Measurements from ENCODE around the gene ADAM19.
A peak's percentile ranks its signal among the peaks of the same experiment; 100 is the strongest.

ADAM19 gene

DNA sequence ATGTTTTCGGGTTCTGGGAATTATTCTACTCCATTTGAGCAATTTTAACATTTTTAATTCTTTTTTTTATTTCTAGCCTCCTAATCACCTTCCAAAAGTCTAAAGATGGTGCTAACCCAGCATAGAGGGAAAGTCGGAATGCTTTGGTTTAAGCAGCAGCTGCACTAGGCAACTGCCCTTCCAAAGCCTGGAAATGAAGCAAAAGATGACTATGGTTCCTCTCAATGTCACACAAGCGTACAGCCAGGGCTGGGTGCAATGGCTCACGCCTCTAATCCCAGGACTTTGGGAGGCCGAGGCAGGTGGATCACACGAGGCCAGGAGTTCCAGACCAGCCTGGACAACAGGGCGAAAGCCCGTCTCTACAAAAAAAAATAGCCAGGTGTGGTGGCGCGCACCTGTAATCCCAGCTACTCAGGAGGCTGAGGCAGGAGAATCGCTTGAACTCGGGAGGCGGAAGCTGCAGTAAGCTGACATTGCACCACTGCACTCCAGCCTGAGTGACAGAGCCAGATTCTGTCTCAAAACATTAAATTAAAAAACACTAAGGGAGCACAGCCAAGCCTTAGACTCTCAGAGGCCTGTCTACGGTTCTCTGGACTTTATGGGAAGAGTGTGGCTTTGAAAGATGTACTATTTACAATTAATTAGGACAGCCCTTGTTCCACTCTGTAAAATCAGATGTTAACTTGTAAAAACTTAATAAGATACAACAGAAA lies 33.1 kb downstream of the ADAM19 start:
- DNase-seq (ENCODE audit: low read depth in 2 of 2) = no peak

DNA sequence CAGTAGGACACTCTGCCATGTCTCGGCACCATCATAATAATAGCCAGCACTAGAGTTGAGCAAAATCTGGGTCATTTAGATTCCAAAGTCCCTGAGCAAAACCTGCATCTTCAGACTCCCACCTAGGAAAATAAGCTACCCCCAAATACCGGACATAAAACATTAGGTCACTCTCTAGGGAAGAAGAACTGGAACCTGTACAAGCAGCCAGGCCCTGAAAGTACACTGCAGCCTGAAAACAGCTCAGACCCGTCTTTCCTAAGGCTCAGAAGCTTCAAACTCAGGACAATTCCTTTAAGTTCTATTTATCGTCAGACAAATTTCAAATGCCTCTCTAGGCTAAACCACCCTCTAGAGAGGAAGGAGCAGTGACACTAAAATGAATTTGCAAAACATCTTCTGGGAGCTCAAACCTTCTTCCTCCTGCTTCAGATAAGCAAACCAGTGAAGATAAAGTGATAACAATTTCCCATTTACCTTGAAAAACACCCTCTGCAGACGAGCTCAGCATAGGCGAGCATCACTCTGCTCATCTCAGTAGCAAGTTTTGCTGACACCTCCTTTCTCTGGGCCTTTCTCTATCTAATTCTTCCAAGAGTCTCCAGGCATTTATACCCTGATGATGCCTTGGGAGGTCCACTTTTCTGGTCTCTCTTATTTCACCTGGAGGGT lies 34.0 kb downstream of the ADAM19 start:
- DNase-seq (ENCODE audit: low read depth in 2 of 2) = no peak

DNA sequence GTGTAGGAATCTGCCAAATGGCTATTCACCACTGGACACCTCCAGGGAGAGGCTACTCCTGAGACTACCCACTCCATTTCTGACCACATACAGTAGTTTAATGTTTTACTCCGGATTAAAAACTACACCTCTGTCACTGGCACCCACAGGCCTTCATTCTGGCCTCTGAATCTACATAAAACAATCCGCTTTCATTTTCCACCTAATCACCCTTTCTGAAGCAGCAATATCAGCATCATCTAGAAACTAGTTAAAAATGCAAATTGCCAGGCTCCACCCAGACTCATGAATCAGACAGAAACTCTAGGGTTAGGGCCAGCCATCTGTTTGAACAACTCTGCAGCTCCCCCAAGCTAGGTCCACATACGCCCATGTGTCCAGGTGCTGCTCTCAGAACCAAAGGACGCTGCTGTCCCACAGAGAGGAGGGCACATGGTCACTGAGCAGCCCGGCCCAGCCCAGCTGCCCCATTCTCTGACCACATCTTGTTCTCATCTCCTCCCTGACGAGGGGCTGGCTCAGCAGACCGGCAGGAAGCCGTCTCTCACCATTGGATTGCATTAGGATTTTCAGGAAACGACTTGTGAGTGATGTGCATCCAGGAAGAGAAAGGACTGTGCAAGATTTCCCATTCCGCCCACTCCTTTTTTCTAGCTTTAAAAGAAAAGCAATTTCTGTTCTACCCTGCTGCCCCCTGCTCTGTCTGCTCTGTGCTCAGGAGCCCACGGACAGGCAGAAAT lies 34.7 kb downstream of the ADAM19 start:
- DNase-seq (ENCODE audit: low read depth in 2 of 2) = peak; percentile 19 to 29

DNA sequence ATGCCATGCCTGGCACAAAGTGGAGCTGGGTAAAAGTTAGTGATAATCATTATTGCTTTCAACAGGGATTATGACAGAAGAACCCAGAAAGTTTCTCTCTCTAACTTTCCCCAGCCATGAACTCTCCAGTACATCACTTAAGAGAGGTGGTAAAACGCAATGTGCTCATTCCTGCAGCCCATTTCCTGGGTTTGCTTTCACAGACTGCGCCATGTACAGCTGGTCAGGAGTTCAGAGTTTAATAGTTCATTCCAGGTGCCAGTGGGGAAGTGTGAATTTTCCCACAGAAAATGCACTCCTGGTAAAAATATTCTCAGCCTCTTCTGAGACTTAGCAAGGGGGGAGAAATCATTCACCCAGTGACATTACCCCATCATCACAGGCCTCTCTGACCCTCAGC lies 35.5 kb downstream of the ADAM19 start:
- no peak for DNase-seq (ENCODE audit: low read depth in 2 of 2)

DNA sequence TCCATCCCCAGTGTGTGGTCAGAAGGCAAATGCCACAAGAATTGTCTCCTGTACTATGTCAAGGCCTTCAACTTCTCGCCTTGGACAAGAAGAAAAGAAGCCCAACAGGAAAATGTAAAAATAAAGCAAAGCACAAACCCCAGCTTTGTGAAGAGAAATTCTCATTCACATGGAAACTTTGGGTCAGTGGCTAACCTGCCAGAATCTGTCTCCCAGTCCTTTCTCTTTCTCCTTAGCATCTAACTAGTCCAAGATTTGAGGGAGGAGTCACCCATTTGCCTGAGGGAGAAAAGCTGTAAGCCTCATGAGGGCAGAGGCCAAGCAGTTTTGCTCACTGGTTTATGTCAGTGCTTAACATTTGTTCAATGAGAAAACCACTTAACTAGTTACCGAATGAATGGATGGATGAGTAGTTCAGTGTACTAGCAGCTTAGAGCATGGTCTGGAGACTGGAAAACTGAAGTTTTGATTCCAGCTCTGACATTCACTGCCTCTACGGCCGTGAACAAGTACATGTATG lies 36.0 kb downstream of the ADAM19 start:
- DNase-seq (ENCODE audit: low read depth in 2 of 2) = no peak

DNA sequence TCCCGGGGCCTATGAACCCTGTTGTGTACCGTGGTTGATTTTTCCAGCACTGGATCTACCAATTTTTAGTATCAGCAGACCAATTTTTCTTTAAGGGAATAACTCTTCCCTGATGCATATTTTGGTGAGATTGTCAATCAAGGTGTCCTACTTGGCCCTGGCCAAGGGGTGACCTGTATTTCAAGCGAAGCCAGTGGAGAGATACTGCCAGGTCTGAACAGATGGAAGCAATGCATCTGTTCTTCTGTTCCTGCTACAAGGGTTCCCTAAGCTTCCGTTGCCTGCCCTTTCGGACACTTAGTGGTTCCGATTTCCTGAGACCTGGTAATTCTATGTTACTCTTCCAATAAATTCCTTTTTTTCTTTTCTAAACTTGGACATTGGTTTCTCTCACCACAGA lies 37.3 kb downstream of the ADAM19 start:
- no peak for DNase-seq (ENCODE audit: low read depth in 2 of 2)

DNA sequence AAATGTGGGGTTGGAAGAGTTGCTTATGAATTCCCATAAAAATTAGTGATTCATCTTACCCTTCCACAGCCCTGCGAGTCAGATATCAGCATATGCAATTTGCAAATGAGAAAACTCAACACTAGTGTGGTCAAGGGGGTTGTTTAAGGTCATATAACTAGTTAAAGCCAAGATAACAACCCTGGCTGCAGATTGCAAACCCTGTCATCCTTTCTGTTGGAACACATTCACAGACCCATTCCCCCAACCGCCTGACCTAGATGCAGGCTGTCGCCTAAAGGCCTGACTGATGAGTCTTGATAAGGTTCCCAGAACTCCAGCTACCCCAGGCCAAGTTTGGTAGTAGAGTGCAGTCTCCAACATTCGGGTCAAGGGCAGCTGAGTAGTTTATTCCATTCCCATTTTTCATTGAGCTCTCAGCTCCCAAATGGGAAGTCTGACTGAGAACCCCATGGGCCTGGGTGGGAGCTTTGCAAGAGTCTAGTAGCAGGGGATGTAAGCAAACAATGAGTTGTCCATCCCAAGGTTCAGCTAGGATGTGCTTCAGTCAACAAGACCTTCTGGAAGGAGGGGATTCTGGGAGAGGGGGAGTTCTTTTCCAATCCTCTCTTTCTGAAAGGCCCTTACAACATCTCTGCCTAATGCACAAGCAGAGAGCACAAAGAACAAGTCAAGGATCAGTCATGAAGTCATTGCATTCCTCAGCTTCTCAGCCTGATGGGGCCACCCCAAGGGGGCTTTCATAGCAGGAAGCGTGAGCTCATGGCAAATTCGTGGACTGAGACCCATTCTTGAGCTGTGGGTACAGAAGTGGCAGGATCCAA lies 40.3 kb downstream of the ADAM19 start:
- no peak for DNase-seq (ENCODE audit: low read depth in 2 of 2)

DNA sequence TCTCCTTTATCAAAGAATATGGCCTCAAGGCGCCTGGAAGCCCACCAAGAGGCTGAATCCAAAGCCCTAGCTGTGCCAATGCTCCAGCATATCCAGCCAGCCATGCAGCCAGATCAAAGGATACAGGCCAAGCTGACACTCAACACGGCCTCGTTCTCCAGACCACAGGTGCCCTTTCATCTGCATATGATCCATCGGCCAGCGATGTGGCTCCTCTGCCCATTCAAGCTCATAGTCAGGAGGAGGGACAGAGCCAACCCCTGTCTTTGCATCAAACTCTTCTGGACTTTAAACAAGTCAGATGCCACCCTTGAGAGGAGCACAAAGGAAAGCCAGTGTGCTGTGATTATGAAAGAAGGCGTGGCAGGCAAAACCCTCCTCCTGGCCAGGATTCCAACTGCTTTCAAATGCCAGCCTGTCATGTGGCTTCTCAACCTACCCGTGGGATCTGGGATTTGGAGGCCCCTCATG lies 42.5 kb downstream of the ADAM19 start:
- DNase-seq (ENCODE audit: low read depth in 2 of 2) = no peak

DNA sequence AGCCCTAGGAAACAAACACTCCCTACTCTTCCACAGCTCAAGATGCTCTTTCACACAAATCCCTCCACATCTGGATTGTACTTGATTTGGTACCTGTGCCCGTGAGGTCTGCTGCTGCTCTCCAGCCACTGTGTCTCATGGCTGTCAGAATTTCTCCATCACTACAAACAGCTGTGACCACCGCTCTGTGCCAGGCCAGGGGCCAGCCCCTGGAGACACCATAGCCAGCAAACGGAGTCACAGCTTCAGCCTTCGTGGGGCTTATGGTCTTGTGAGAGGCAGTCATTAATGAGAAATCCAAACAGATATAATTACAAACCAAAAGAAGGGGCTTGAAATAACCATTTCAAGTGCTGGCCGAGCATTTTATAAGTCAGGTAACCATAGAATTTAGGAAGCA lies 43.6 kb downstream of the ADAM19 start:
- DNase-seq (ENCODE audit: low read depth in 2 of 2) = no peak

DNA sequence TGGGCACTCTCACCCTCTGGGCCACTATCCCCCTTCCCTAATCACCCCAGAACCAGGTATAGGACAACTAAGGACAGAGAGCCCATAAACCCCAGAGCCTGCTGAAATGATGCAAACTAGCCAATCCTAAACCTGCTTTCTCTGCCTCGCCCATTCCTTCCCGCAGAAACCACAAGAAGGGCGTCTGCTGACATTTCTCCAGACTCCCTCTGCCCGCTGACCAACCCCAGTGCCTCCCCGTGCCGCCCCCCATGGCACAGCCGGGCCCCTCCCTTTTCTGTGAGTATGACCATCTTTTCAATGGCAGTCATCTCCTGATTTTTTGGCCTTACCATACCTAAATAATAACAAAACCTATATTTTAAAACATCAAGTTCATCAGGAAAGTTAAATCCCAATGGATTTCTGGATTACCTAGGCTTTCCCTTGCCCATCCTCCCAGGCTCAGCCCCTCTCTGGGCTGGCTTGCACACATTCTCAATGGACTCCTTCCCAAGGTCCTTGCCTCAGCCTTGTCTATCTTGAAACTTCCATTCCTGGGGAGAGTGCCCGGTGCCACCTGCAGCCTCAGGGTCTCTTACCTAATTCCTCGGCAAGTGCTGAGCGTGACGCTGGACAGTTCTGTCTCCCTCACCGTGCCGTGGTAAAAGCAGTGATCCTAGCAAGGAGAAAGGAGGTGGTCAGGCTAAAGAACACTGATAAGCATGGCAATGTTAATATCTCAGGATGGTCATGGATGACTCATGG lies 45.2 kb downstream of the ADAM19 start:
- DNase-seq (ENCODE audit: low read depth in 2 of 2) = no peak

DNA sequence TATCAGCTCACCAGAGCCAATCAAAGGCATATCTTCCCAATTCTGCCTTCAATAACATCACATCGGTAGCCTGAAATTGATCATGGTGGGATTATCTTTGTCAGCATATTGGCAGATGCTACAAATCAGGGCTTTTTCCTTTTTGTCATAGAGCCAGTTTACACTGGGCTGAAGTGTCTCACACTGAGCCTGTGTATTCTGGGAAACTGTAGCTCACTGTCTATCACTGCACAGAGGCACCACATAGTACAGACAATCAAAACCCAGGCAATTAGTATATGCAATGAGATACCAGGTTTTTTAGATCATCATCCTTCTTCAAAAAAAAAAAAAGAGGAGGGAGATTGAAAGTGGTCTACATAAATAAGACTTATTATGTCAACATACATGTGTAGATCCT lies 46.6 kb downstream of the ADAM19 start:
- no peak for DNase-seq (ENCODE audit: low read depth in 2 of 2)

DNA sequence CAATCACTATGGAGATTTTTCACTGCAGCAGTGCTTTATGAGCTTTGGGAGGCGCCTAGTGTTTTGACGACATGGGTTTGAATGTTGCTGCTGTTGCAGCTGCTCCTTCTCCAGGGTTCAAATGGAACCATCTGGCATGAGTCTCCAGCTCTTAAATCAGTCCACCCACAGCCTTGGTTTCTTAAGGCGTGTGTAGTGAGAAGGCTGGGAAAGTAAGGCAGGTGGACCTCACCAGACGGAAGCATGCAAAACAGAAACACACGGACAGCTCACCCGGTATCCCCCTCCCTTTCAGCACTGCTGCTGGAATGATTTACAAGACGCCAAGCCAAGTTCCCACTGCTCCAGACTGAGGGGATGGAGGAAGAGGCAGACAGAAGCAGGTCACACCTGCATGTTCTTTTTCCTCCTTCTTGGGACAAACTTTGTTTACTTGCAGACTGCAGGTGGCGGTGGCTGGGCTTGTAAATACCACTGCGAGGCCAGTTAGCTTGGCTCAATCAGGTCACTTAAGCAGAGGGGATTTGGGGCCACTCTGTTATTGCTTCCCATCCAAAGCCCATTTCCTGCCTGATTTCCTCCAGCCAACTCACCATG lies 47.4 kb downstream of the ADAM19 start:
- DNase-seq (ENCODE audit: low read depth in 2 of 2) = no peak

DNA sequence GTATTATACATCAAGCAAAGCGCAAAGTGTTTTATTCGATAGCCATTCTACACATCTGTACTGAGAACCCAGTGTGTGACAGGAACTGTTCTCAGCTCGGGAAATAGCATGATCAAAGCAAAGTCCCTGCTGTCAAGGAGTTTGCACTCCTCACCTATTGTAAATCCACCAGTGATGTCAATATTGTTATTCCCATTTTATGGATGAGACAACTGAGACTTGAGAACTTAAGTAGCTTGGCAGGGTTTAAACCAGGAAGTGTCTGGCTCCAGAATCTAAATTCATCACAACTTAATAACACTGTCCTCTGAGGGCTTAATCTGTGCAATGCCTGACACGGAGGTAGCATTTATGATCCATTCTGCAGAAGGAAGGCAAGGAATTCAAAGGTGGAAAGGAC lies 50.7 kb downstream of the ADAM19 start:
- no peak for DNase-seq (ENCODE audit: low read depth in 2 of 2)

DNA sequence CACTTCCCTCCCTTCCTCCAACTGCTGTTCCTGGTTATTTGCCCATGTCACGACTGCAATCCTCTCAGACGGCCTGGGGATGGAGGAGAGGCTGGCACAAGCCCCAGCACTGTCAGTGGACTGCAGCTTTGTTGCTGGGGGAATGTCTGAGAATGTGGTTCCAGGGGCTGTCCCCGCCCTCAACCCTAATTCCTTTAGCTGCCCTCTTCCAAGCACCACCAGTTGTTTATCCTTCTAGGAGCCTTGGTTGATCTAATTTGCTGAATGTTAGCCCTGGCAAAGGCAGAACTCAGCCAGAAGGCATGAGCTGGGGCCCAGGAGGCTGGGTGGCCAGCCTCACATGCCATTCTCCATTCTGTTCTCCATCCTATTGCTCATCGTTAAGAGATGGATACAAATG lies 51.6 kb downstream of the ADAM19 start:
- no peak for DNase-seq (ENCODE audit: low read depth in 2 of 2)

DNA sequence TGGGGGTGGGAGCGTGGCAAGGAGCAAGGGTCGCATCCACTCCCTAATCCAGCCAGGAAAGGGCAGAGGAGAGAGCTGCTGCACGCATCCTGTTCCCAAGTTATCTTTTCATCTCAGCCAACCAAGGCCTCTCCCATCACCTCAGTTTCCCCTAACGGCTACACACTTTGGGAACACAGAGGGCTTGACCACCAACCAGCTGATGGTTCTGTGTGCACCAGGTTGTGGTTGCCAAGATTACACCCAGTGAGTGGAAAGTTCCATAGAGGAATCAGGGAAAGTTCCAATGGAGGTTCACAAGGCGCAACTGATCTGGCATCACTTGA lies 53.9 kb downstream of the ADAM19 start:
- no peak for DNase-seq (ENCODE audit: low read depth in 2 of 2)

DNA sequence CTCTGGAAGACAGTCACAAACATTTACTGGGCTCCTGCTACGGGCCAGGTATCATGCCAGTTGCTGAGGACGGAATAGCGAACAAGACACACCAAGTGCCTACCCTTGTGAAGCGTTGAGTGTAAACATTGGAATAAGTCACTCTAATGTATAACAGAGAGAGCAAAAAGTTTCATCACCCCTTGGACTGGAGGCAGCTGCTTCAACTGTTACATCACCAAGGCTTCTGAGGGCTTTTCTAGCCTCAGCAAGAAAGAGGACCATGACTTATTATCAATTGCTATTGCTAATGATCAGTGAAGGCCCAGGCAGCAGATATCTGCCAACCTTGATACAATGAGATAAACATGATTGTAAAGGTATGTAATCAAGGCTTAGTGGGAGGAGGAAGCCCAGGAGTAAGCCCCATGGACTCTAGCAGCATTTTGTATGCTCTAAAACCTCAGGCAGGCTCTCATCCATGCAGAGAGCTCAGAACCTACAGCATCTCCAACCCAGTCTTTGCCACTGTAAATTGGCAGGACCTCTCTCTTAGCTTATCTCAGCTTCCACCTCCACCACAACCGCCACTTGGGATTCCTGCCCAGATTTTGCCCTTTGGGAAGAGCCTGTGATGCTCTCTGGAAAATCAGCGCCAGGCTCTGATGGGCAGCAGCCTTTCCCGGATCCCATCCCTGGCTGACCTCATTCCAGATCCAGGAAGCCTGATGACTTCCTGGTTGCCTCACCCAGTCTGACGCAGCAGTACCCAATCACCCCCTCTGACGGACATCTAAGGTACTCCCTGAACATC lies 54.5 kb downstream of the ADAM19 start:
- DNase-seq (ENCODE audit: low read depth in 2 of 2) = no peak

DNA sequence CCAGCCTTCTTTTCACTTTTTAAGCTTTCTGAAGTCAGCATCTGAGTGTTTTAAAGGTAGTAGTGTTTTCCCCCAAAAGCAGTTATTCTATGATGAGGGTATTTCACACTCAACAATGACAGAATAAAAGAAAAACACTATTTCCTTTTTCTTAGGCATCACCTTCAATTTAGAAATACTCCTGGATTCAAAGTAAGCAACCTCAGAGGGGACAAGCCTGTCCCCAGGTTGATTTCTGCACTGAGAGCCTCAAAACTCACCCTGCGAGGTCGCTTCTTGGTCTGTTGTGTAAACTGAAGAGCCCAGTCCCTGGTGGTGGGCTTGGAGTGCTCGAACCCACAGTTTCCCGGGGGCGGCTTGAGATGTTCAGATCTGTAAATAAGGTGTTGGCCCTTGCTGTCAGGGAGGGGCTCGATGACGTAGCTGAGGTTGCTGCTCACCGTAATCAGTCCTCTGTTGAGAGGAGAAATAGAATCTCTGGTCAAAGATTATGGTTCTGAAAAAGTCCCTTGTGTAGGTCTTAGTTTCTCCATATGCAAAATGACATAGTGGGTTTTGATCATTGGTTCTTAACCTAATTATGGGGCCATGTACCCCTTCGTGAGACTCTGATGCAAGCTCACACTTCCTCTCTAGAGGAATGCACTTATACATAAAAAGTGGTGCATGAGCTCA lies 55.9 kb downstream of the ADAM19 start:
- no peak for DNase-seq (ENCODE audit: low read depth in 2 of 2)

DNA sequence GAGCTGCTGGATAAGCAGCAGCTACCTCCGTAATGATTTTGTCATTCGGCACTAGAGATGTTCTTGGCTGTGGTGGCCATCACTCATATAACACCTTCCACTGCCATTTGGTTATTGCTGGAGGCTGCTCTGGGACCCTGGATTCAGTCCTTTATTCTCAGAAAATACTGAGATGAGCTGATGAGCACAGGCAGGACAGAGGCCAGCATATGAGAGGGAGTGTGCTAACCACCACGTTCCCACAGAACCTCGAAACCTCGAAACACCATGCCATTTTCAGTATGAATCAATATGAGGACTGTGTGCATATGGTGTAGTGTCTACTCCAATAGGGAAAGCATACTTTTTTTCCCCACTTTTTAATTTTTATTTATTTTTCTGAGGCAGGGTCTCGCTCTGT lies 56.6 kb downstream of the ADAM19 start:
- DNase-seq (ENCODE audit: low read depth in 2 of 2) = no peak

DNA sequence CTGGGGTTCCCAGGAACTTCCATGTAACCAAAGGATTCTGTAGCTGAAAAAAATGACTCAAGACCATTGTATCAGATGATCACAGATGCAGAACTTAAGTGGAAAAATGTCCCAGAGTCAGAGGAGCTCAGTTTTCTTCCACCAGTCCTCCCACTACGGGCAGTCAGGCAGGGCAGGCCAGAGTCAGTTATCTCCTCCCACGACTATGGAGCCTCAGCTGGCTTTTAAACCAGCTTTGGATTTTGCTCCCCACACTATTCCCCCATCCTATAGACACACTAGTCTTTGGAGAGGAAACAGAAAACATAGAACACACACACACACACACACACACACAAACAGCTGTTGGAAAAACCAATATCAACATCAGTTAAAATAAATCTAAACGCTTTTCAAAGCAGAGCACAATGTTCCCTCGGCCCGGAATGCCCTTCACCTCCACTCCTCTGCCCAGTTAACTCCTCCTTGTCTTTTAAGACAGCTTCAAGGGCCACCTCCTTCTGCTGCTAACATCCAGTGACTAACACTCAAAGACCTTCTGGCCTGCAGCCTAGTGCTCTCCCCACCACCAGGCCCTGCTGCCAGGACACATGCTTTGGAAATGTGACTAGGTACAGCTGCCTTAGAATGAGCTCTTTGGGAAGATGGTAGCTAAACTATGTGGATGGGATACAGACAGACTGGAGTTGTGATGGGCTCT lies 58.8 kb downstream of the ADAM19 start:
- DNase-seq (ENCODE audit: low read depth in 2 of 2) = no peak

Measured in activated CD4-positive, alpha-beta T cell treated with anti-CD3 and anti-CD28 coated beads for 24 hours (primary cell).